Measurements from ENCODE around the gene PNMA6E. TPM values are rescaled to one million over a fixed set of nuclear protein-coding genes. Genes with fewer than 3 reads are reported as not detected.

The PNMA6E gene
- total RNA-seq, 2 donors from 2014 or later: 6.9 TPM; not detected in 1

GRCh38 chrX:153375571-153375970, 25.6 kb downstream of the PNMA6E start:
- no peak for DNase-seq (ENCODE audit: low spot score)
- Histone ChIP-seq H3K9me3 (no peaks in the 10 kb centered on the region), H3K36me3 (no peaks in the 10 kb centered on the region), H3K4me1 (replicated peaks) (no peaks in the 10 kb centered on the region), H3K27me3 (replicated peaks; ENCODE audit: insufficient read depth) (no peaks in the 10 kb centered on the region), H3K4me3 (no peak overlapping the region), H3K27ac (no peak overlapping the region)
- TF ChIP-seq CTCF (IDR thresholded peaks at IDR 0.05) (no peak), POLR2A (IDR thresholded peaks at IDR 0.05) (no peak), POLR2AphosphoS5 (IDR thresholded peaks at IDR 0.05) (no peak)
- WGBS: 60% methylated on average over 1 of the region's 5 CpGs
- intact Hi-C loops (cut with DNase I): no loop called here

GRCh38 chrX:153374426-153374825, 26.7 kb downstream of the PNMA6E start:
- H3K36me3 ChIP-seq: no peaks in the 10 kb centered on the region
- H3K27ac ChIP-seq: no peak overlapping the region
- H3K4me1 ChIP-seq (replicated peaks): no peaks in the 10 kb centered on the region
- H3K27me3 ChIP-seq (replicated peaks; ENCODE audit: insufficient read depth): no peaks in the 10 kb centered on the region
- H3K9me3 ChIP-seq: no peaks in the 10 kb centered on the region
- DNase-seq (ENCODE audit: low spot score): no peak
- intact Hi-C loops (cut with DNase I): no loop called here
- WGBS: 77% methylated on average over 7 of the region's 7 CpGs
- no peak for TF ChIP-seq CTCF (IDR thresholded peaks at IDR 0.05)
- no peak overlapping the region for H3K4me3 ChIP-seq

GRCh38 chrX:153372949-153373348, 28.2 kb downstream of the PNMA6E start:
- Histone ChIP-seq H3K36me3 (no peaks in the 10 kb centered on the region), H3K4me3 (no peak overlapping the region), H3K4me1 (replicated peaks) (no peaks in the 10 kb centered on the region), H3K9me3 (no peaks in the 10 kb centered on the region), H3K27me3 (replicated peaks; ENCODE audit: insufficient read depth) (no peaks in the 10 kb centered on the region), H3K27ac (no peak overlapping the region)
- no peak for TF ChIP-seq POLR2A (IDR thresholded peaks at IDR 0.05)
- no peak for TF ChIP-seq CTCF (IDR thresholded peaks at IDR 0.05)
- TF ChIP-seq POLR2AphosphoS5 (IDR thresholded peaks at IDR 0.05): no peak
- intact Hi-C loops (cut with DNase I): no loop called here
- no peak for DNase-seq (ENCODE audit: low spot score)

GRCh38 chrX:153371256-153371655, 29.9 kb downstream of the PNMA6E start:
- 46% methylated on average over 3 of the region's 3 CpGs for WGBS
- no peak overlapping the region for H3K27ac ChIP-seq
- H3K4me1 ChIP-seq (replicated peaks): no peaks in the 10 kb centered on the region
- no peaks in the 10 kb centered on the region for H3K27me3 ChIP-seq (replicated peaks; ENCODE audit: insufficient read depth)
- H3K36me3 ChIP-seq: no peaks in the 10 kb centered on the region
- no peak for DNase-seq (ENCODE audit: low spot score)
- H3K9me3 ChIP-seq: no peaks in the 10 kb centered on the region
- intact Hi-C loops (cut with DNase I): no loop called here
- H3K4me3 ChIP-seq: no peak overlapping the region
- TF ChIP-seq CTCF (IDR thresholded peaks at IDR 0.05) (no peak), POLR2AphosphoS5 (IDR thresholded peaks at IDR 0.05) (no peak), POLR2A (IDR thresholded peaks at IDR 0.05) (no peak)

GRCh38 chrX:153370293-153371055, 30.7 kb downstream of the PNMA6E start:
- no peak overlapping the region for H3K27ac ChIP-seq
- H3K4me1 ChIP-seq (replicated peaks): no peaks in the 10 kb centered on the region
- no peaks in the 10 kb centered on the region for H3K27me3 ChIP-seq (replicated peaks; ENCODE audit: insufficient read depth)
- intact Hi-C loops (cut with DNase I): no loop called here
- no peaks in the 10 kb centered on the region for H3K9me3 ChIP-seq
- TF ChIP-seq CTCF (IDR thresholded peaks at IDR 0.05) (no peak), POLR2A (IDR thresholded peaks at IDR 0.05) (no peak), POLR2AphosphoS5 (IDR thresholded peaks at IDR 0.05) (no peak)
- 80% methylated on average over 8 of the region's 8 CpGs for WGBS
- no peaks in the 10 kb centered on the region for H3K36me3 ChIP-seq
- DNase-seq (ENCODE audit: low spot score): no peak
- no peak overlapping the region for H3K4me3 ChIP-seq

All from prostate gland (tissue), 2 donors.